ENCODE measurements around the gene ATP2C2.
"Not testable (repeated sequence)": the region's sequence is repeated elsewhere in the genome, so short reads cannot be mapped to it uniquely, and the experiment has no call there.

The ATP2C2 gene, protein sequence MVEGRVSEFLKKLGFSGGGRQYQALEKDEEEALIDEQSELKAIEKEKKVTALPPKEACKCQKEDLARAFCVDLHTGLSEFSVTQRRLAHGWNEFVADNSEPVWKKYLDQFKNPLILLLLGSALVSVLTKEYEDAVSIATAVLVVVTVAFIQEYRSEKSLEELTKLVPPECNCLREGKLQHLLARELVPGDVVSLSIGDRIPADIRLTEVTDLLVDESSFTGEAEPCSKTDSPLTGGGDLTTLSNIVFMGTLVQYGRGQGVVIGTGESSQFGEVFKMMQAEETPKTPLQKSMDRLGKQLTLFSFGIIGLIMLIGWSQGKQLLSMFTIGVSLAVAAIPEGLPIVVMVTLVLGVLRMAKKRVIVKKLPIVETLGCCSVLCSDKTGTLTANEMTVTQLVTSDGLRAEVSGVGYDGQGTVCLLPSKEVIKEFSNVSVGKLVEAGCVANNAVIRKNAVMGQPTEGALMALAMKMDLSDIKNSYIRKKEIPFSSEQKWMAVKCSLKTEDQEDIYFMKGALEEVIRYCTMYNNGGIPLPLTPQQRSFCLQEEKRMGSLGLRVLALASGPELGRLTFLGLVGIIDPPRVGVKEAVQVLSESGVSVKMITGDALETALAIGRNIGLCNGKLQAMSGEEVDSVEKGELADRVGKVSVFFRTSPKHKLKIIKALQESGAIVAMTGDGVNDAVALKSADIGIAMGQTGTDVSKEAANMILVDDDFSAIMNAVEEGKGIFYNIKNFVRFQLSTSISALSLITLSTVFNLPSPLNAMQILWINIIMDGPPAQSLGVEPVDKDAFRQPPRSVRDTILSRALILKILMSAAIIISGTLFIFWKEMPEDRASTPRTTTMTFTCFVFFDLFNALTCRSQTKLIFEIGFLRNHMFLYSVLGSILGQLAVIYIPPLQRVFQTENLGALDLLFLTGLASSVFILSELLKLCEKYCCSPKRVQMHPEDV

DNA sequence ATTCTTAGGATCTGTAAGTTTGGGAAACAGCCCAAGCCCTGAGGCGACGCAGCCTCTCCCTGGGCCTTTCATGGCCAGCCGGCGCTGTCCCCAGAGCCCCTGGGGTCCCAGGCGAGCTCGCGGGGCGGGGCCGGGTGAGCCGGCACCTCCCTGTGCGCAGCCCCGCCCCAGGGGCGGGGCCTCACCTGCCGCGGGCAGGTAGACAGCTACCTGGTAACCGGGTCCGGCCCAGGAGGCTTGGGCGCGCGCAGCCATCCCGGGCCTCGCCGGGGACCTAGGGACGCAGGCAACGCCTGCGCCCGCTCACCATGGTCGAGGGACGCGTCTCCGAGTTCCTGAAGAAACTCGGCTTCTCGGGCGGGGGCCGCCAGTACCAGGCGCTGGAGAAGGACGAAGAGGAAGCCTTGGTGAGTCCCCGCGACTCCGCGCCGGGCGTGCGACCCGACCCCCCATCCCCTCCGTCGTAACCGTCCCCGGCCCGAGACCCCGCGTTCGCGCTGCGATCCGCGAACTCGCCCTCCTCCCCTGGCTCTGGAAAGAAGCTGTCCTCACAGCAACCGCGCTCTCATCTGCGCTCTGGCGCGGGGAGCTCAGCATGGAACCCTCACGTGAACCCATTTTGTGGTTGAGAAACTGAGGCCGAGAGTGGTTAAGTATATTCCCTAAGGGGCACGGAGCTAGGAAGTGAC lies at the start of gene ATP2C2:
Gene ATP2C2 (plus strand): TSS at position 231 of the 689 bp plus-strand sequence. CDS start 78 bp downstream, at position 309.
- in situ Hi-C loops (cut with HindIII; ENCODE audit: low sequenced_read_pairs): no loop called here

DNA sequence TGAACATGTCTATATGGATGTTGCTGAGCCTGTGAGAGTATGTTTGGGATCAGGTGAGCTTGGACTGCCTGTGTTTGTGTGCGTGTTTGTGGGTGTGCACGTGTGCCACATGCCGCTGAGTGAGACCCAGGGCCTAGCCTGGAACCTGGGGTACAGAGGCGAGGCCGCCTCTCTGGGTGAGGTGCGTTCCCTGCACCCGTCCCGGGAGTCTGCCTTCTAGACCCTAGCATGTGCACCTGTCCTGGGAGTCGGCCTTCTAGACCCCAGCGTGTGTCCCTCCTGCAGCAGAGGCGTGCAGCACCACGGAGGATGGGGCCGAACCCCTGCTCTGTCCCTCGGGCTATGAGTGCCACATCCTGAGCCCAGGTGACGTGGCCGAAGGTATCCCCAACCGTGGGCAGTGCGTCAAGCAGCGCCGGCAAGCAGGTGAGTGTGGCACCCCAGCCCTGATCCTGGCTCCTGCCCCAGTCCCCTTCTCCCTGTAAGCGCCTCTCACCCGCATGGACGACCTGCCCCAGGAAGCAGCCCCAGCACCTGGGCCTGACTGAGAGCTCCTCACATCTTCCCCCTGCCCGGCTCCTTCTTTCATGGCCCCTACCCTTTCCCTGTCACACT lies 49.1 kb upstream of the ATP2C2 start:
- in situ Hi-C loops (cut with HindIII; ENCODE audit: low sequenced_read_pairs): no loop called here

DNA sequence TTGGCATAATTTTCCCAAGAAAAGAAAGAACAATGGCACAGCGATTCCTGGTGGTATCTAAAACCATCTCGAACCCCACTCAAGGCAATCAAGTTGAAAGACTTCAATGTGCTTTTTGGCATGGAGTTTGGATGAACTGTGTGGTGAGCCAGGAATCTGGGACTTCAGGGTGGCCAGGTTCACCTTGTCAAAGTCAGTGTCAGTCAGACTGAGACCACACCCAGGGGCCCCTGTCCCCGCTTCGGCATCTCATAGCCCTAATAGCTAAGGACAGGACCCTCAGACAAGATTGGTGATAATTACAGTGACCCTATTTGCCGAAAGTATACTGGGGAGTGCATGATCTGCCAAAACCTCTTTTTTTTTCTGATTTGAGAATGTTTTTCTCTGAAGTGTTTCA lies 47.8 kb upstream of the ATP2C2 start:
- in situ Hi-C loops (cut with HindIII; ENCODE audit: low sequenced_read_pairs): no loop called here

DNA sequence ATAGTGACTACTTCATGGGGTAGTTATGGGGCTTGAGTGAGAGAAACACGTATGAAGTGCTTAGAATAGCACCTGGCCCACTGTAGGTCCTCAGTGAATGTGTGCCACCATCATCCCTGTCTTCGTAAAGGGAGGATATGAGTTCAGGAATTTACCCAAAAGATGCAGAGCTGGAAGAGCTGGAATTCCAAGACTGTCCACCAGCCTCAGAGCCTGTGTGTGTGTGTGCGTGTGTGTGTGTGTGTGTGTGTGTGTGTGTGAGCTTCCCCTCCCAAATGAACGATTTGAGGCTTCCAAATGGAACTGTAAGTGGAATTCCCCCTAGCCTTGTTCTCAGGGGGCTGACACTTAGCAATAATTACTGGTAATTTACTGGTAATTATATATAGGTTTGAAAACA lies 46.4 kb upstream of the ATP2C2 start:
- in situ Hi-C loops (cut with HindIII; ENCODE audit: low sequenced_read_pairs): no loop called here

DNA sequence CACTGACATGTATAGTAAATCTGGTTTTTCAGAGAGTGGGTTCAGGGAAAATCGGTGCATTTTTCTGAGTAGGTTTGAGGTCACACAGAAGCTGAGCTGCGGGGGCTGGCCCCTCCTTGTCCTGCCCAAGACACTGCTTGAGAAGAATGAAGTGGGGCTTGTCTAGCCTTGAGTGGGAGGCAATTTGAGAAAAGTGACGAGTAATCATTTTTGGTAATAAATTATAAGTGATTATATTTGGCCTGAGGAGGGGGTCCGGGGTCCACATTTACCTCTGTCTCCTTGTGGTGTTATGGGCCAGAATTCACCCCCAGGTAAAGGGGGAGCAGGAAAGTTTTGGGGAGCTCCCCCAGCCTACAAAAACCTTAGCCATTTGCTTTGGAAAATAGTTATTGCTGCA lies 45.6 kb upstream of the ATP2C2 start:
- in situ Hi-C loops (cut with HindIII; ENCODE audit: low sequenced_read_pairs): no loop called here

DNA sequence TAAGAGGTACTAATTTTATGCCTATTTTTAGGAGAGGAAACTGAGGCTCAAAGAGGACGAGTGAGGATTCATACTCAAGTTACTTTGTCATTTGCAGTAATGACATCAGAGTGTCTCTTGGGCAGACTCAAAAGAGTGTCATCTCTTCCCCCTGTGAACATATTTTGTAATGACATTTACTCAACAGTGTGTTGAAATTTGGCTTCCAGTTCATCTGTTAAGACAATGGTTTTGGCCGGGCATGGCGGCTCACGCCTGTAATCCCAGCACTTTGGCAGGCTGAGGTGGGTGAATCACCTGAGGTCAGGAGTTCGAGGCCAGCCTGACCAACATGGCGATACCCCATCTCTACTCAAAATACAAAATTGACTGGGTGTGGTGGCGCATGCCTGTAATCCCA lies 44.7 kb upstream of the ATP2C2 start:
- in situ Hi-C loops (cut with HindIII; ENCODE audit: low sequenced_read_pairs): no loop called here

DNA sequence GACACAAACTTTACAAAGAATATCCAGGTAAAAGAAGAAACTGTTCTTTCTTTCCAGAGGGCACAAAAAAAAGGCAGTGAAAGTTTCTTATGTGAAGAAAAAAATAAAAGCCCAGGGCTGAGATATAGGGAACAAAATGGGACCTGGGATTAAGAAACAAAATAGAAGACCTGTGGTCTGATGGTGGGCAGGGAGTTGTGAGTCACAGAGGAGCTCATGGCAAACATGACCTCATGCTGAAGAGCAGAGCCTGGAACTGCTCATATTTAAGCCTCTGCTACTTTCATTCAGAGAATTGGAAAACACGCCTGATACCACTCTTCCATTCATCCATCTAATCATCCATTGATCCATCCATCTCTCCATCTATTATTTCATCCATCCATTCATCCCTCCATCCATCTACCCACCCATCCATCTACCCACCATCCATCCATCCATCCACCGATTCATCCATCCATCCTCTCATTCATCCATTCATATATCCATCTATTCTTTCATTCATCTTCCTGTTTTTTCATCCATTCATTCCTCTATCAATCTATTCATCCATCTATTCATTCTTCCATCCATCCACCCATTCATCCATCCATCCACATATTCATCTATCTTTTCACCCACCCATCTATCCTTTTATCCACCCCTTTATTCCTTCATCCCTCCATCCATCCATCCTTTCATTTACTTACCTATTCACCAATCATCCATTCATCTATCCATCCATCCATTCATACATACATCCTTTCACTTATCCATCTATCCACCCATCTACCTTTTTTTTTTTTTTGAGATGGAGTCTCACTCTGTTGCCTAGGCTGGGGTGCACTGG lies 43.7 kb upstream of the ATP2C2 start:
- in situ Hi-C loops (cut with HindIII; ENCODE audit: low sequenced_read_pairs): no loop called here

DNA sequence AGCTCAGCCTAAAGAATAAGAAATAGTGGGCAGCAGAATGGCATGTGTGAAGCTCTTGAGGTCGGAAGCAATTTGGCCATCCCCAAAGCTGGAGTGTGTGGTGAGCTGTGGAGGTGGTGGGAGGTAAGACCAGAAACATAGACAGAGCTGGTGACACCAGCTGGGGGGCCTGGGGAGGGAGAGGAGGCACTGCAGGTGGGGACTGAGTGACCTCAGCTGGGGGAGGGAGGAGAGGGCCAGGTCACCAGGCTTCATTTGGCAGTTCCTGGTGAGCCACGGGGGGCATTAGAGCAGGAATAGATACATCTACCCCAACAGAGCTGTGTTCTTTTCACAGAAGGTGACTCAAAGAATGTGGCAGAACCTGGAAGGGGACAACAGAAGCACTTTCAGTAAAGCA lies 41.8 kb upstream of the ATP2C2 start:
- in situ Hi-C loops (cut with HindIII; ENCODE audit: low sequenced_read_pairs): no loop called here

DNA sequence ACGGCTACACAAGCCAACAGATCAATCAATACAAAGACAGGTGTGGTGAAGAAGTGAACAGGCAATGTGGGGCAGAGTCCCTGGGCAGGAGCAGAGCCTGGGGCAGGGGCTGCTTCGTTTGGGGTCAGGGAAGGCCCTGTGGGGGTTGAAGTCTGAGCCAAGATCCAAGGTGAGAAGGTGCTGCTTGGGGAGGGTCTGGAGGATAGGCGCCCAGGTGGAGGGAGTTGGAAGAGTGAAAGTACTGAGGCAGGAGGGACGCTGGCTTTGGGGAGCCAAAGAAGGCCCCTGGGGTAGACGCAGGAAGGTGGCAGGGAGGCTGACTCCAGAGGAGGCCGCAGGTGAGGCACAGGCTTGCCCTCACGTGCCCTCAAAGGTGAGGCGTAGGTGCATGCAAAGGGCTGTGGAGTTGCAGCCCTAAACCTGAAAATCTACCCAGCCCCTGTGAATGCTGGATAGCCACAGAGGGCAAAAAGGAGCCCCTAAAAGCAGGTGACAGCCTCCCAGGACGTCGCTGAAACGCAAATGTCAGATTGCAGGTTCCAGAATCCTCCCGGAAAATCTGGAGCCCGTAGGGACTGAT lies 40.3 kb upstream of the ATP2C2 start:
- in situ Hi-C loops (cut with HindIII; ENCODE audit: low sequenced_read_pairs): no loop called here

DNA sequence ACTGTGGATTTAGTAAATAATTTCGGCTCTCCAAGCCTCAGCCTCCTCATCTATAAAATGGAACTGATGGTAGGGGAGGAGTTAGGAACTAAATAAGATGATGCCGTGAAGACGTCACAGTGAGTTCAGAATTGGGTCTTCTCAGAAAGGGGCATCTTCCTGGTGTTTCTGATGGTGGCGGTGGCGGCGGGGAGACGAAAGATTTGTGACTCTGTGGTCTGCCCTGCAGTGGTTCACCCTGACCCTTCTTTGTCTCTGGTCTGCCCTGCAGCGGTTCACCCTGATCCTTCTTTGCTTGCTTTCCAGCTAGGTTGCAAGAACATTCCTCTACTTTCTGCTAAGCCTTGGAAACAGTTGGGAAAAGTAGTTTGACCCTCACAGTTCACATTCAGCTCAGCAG lies 39.3 kb upstream of the ATP2C2 start:
- in situ Hi-C loops (cut with HindIII; ENCODE audit: low sequenced_read_pairs): no loop called here

DNA sequence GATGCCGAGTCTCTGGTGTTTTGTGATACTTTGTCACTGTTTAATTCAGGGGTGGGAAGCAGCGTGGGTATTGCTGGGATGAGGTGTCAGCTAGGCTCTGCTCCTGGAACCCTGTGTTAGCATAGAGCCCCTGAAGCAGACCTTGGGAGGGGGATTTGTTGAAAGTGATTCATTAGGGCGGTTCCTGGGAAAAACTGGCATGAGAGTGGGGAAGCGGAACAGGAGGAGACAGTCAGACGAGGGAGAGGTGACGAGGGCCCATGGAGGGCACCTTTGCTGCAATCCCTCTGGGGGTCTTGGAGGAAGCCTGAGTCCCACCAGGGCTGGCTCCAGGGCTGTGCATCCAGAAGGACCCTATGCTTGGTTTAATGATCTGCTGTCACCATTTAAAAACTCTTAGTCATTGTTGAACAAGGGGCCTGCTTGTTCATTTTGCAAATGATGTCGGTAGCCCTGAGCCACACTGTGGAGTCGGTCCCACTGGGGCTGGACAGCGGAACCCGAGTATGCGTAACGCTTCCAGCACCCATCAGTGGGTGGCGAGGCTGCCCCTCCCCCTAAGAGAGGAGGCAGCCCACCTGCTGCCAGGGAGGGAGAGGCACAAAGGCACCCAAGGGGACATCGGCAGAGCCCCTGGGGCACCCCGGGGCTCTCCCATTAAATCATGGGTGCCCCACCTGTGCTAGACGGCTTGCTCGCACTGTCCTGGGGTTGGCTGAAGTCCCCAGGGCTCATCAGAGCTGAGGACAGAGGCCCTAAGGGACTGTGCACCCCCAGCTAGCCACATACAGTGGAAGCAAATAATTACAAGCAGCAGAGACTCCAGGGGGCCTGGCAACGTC lies 38.3 kb upstream of the ATP2C2 start:
- in situ Hi-C loops (cut with HindIII; ENCODE audit: low sequenced_read_pairs): no loop called here

DNA sequence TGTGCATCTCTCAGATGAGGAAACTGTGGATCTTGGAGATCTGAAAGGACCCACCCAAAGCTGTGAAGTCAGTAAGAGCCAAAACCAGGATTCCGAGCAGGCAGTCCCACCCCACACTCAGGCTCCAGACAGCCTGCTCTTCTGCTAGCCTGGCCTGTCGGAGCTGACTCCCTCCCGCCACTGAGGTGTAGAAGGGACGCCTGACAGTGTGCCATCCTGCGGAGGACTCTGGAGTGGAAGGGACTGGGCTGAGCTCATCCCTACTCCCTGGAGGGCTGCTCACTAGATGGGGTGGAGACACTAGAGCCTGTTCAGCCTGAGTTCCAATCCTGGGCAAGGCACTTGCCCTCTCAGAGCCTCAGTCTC lies 37.7 kb upstream of the ATP2C2 start:
- in situ Hi-C loops (cut with HindIII; ENCODE audit: low sequenced_read_pairs): no loop called here

DNA sequence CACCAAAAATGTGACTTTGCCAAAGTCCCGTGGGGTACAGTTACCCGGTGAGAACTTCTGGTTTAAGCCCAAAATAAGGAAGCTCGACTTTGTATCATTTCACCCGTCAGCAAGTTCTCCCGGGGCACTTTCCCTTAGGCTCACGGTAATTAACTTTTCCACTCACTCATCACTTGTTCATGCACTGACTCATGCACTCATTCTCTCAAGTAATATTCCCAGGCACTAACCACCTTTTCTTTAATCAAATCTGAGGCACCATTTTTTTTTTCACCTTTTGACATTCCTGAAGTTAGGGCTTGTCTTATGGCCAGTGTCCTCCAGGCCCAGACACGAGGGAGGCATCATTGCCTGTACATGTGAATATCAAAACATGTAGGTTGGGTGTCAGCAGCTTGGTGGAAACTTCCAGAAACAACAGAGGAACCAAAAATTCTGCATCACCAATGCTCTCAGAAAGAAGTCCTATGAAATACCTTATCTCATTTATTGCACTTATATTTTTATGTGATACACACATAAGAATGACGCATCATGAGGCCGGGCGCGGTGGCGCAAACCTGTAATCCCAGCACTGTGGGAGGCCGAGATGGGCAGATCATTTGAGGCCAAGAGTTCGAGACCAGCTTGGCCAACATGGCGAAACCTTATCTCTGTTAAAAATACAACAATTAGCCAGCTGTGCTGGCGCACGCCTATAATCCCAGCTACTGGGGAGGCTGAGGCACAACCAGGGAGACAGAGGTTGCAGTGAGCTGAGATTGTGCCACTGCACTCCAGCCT lies 36.1 kb upstream of the ATP2C2 start:
- in situ Hi-C loops (cut with HindIII; ENCODE audit: low sequenced_read_pairs): no loop called here

DNA sequence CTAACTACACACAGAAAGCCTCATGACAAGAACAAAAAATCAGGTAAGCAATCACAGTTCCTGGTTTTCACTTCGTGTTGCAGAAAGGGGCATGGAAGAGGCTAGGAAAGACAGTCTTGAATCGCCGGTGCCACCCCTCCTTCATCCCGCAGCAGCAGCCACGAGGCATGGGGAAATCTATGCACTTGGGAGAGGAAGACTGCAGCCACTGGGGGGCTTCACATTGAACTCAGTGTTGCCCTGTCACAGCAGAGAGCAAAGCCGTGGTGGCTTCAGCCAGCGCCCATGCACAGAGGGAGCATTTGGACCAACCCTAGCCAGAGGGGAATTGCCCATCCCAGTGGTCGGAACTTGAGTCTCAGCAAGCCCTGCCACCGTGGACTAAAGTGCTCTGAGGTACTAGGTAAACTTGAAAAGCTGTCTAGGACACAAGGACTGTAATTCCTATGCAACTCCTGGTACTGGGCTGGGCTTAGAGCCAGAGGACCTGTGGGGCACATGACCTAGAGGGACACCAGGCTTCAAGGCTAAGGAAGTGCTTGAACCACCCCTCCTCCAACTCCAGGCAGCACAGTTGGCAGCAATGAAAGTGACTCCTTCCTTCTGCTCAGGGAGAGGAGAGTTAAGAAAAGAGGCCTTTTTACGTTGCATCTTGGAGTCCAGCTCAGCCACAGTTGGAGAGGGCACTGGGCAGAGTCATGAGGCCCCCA lies 35.2 kb upstream of the ATP2C2 start:
- in situ Hi-C loops (cut with HindIII; ENCODE audit: low sequenced_read_pairs): no loop called here

DNA sequence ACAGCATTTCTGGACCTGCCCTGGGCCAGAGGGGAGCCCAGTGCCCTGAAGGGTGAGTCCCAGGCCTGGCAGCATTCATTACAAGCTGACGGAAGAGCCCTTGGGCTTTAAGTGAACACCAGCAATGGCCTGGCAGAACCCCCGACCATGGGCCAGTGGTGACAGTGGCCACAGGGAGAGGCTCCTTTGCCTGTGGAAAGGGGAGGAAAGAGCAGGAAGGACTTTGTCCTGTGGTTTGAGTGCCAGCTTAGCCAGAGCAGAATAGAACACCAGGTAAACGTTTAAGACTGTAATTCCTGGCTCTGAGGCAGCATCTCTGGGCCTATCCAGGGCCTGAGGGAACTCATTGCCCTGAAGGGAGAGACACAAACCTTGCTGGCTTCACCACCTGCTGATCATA lies 34.3 kb upstream of the ATP2C2 start:
- in situ Hi-C loops (cut with HindIII; ENCODE audit: low sequenced_read_pairs): no loop called here

DNA sequence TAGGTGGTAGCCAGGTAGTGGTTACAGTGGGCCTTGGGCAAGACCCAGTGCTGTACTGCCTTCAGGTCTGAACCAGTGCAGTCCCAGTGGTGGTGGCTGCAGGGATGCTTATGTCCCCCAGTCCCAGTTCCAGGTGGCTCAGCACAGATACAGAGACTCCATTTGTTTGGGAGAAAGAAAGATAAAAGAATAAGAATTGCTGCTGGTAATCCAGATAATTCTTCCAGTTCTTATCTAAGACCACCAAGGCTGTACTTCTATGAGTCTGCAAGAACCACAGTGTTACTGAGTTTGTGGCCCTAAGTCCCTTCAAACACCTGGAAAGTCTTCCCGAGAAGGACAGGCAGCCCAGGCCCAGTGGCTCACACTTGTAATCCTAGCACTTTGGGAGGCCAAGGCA lies 33.9 kb upstream of the ATP2C2 start:
- in situ Hi-C loops (cut with HindIII; ENCODE audit: low sequenced_read_pairs): no loop called here

DNA sequence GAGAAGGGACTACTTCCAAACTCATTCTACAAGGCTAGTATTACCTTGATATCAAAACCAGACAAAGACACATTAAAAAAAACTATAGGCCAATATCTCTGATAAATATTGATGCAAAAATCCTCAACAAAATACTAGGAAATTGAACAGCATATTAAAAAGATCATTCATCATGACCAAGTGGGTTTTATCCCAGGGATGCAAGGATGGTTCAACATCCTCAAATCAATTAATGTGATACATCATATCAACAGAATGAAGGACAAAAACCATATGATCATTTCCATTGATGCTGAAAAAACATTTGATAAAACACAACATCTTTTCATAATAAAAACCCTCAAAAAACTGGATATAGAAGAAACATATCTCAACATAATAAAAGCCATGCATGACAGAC lies 31.1 kb upstream of the ATP2C2 start:
- in situ Hi-C loops (cut with HindIII; ENCODE audit: low sequenced_read_pairs): not testable (repeated sequence)

Data from DLD1 (cell line).